Keratinocyte (primary cell): ENCODE measurements around the gene STK26. TPM values are rescaled to one million over a fixed set of nuclear protein-coding genes. Genes with fewer than 3 reads are reported as not detected.

Experiments
- DNase-seq: peaks from one replicate; pipeline ENCODE4 v3.0.0-alpha.2; 2011; ENCODE audit warnings: low read depth, missing footprints, low spot score
- FAIRE-seq: peaks from 2 replicates; lab custom pipeline; 2011; peaks lifted over from hg19 to GRCh38; lab: Jason Lieb, UNC
- H2AFZ ChIP-seq: 2 replicates; pipeline ENCODE4 v1.6.0; 2012; ENCODE audit warnings: low read length, control low read depth, inconsistent platforms; ENCODE audit not compliant: control insufficient read depth
- H3K27ac ChIP-seq: 2 replicates; pipeline ENCODE4 v1.5.1; 2011; ENCODE audit warnings: low read length; ENCODE audit not compliant: control insufficient read depth, insufficient read depth
- H3K27me3 ChIP-seq: 3 replicates; pipeline ENCODE4 v1.6.0; 2011; ENCODE audit warnings: low read length; ENCODE audit not compliant: control insufficient read depth, insufficient read depth; ENCODE audit errors: extremely low read depth
- H3K36me3 ChIP-seq, 2 experiments: 2 replicates in 1 of 2; 3 replicates in 1 of 2; pipeline ENCODE4 v1.5.1; 2011; ENCODE audit warnings: low read length in 2 of 2, mild to moderate bottlenecking in 1 of 2; ENCODE audit not compliant: control insufficient read depth in 2 of 2, insufficient read depth in 2 of 2; ENCODE audit errors: extremely low read depth in 1 of 2
- H3K4me1 ChIP-seq: 3 replicates; pipeline ENCODE4 v1.5.1; 2011; ENCODE audit warnings: low read length; ENCODE audit not compliant: control insufficient read depth, insufficient read depth; ENCODE audit errors: extremely low read depth
- H3K4me2 ChIP-seq: 3 replicates; pipeline ENCODE4 v1.6.0; 2011; ENCODE audit warnings: low read depth, low read length; ENCODE audit not compliant: control insufficient read depth, insufficient read depth; ENCODE audit errors: extremely low read depth
- H3K4me3 ChIP-seq, 3 experiments: fragments of 200-600 bp in 1 of 3; sonication (generic) in 1 of 3; 2 replicates in 2 of 3; 3 replicates in 1 of 3; pipeline ENCODE4 v1.5.1; 2011 to 2016; ENCODE audit warnings: low read length in 3 of 3, mild to moderate bottlenecking in 3 of 3, control low read depth in 2 of 3, inconsistent platforms in 1 of 3, low read depth in 1 of 3, mixed read lengths in 1 of 3, mixed run types in 1 of 3, moderate library complexity in 1 of 3; ENCODE audit not compliant: control insufficient read depth in 2 of 3, insufficient read depth in 2 of 3; ENCODE audit errors: extremely low read depth in 1 of 3
- H3K79me2 ChIP-seq: 2 replicates; pipeline ENCODE4 v1.6.0; 2012; ENCODE audit warnings: low read length; ENCODE audit not compliant: control insufficient read depth, insufficient read depth
- H3K9ac ChIP-seq: 3 replicates; pipeline ENCODE4 v1.6.0; 2011; ENCODE audit warnings: low read length; ENCODE audit not compliant: control insufficient read depth, insufficient read depth; ENCODE audit errors: extremely low read depth
- H3K9me1 ChIP-seq: 3 replicates; pipeline ENCODE4 v1.6.0; 2011; ENCODE audit warnings: low read length; ENCODE audit not compliant: control insufficient read depth, insufficient read depth; ENCODE audit errors: extremely low read depth
- H3K9me3 ChIP-seq: 2 replicates; pipeline ENCODE4 v1.5.1; 2012; ENCODE audit warnings: low read depth, low read length; ENCODE audit not compliant: control insufficient read depth
- H4K20me1 ChIP-seq: 3 replicates; pipeline ENCODE4 v1.6.0; 2011; ENCODE audit warnings: low read length; ENCODE audit not compliant: control insufficient read depth, insufficient read depth; ENCODE audit errors: extremely low read depth
- EZH2 ChIP-seq: IDR thresholded peaks from one replicate; pipeline ENCODE4 v1.6.1; 2012; ENCODE audit warnings: inconsistent platforms, mild to moderate bottlenecking, low read length, moderate library complexity
- dilution Hi-C: fragments of 300-500 bp; cut with MboI; formaldehyde crosslinking; loops from one replicate; pipeline ENCODE4 v1.7.0; 2020; ENCODE audit warnings: low sequenced_read_pairs; ENCODE audit not compliant: extremely low pct_ligation_motif_present
- polyA plus RNA-seq, 5 experiments: library from polyadenylated mRNA; depleted of rRNA in 3 of 5; stranded (reverse) in 3 of 5; stranded (forward) in 1 of 5; unstranded in 1 of 5; fragments of >200 nt; gene quantifications; 1 replicate in 1 of 5; 2 replicates in 3 of 5; 3 replicates in 1 of 5; pipeline versions ENCODE4 v1.2.1 to v1.2.3, GENCODE V29; 2011 to 2012; ENCODE audit warnings: missing spikeins in 2 of 5, low read depth in 1 of 5, low replicate concordance in 1 of 5
- TF ChIP-seq, protein P1 (sequence below), 3 experiments: IDR thresholded peaks in 1 of 3; conservative IDR thresholded peaks in 1 of 3; optimal IDR thresholded peaks in 1 of 3; 2 replicates in 2 of 3; 3 replicates in 1 of 3; pipeline versions ENCODE3 to v1.5.1; 2011; ENCODE audit warnings: low read length in 3 of 3, mild to moderate bottlenecking in 3 of 3, moderate library complexity in 2 of 3, control low read depth in 1 of 3, inconsistent platforms in 1 of 3; ENCODE audit not compliant: insufficient read depth in 2 of 3; ENCODE audit errors: extremely low read depth in 1 of 3

STK26 gene
- polyA plus RNA-seq, 1 donor (not counting 4 experiments of a cell fraction or from before 2014, with no cell fraction given), result 32.3 TPM

GRCh38 chrX:132031867-132032266, 8.8 kb downstream of the STK26 start:
- no peaks in the 10 kb centered on the region for H4K20me1 ChIP-seq
- H3K4me2 ChIP-seq, result no peak overlapping the region
- H3K9me3 ChIP-seq, result no peaks in the 10 kb centered on the region
- no peak overlapping the region for H2AFZ ChIP-seq
- no peaks in the 10 kb centered on the region for H3K27me3 ChIP-seq
- H3K79me2 ChIP-seq, result peaks cover 33% of the 10 kb centered on the region
- no peaks in the 10 kb centered on the region for H3K9me1 ChIP-seq
- no peaks in the 10 kb centered on the region for H3K36me3 ChIP-seq
- no peak overlapping the region for H3K27ac ChIP-seq
- TF ChIP-seq, protein P1, sequence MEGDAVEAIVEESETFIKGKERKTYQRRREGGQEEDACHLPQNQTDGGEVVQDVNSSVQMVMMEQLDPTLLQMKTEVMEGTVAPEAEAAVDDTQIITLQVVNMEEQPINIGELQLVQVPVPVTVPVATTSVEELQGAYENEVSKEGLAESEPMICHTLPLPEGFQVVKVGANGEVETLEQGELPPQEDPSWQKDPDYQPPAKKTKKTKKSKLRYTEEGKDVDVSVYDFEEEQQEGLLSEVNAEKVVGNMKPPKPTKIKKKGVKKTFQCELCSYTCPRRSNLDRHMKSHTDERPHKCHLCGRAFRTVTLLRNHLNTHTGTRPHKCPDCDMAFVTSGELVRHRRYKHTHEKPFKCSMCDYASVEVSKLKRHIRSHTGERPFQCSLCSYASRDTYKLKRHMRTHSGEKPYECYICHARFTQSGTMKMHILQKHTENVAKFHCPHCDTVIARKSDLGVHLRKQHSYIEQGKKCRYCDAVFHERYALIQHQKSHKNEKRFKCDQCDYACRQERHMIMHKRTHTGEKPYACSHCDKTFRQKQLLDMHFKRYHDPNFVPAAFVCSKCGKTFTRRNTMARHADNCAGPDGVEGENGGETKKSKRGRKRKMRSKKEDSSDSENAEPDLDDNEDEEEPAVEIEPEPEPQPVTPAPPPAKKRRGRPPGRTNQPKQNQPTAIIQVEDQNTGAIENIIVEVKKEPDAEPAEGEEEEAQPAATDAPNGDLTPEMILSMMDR (optimal IDR thresholded peaks at IDR 0.05 in 1 of 3, IDR thresholded peaks at IDR 0.05 in 1 of 3, conservative IDR thresholded peaks at IDR 0.05 in 1 of 3; ENCODE audit: extremely low read depth in 1 of 3, insufficient read depth in 2 of 3, low read length in 3 of 3), result no peak
- no peak for TF ChIP-seq EZH2
- H3K4me3 ChIP-seq, result no peak overlapping the region
- no peak for DNase-seq
- H3K9ac ChIP-seq, result no peak overlapping the region
- FAIRE-seq, result no peak
- dilution Hi-C loops, result no loop called here
- no peaks in the 10 kb centered on the region for H3K4me1 ChIP-seq

GRCh38 chrX:132033166-132033565, 10.1 kb downstream of the STK26 start:
- Histone ChIP-seq H3K4me3 (no peak overlapping the region), H3K79me2 (peaks cover 27% of the 10 kb centered on the region), H3K9ac (no peak overlapping the region), H3K36me3 (no peaks in the 10 kb centered on the region), H2AFZ (no peak overlapping the region), H3K27ac (no peak overlapping the region), H3K4me1 (no peaks in the 10 kb centered on the region), H3K9me1 (no peaks in the 10 kb centered on the region), H3K9me3 (no peaks in the 10 kb centered on the region), H3K27me3 (no peaks in the 10 kb centered on the region), H4K20me1 (no peaks in the 10 kb centered on the region), H3K4me2 (no peak overlapping the region)
- dilution Hi-C loops, result no loop called here
- TF ChIP-seq, protein P1 (optimal IDR thresholded peaks at IDR 0.05 in 1 of 3, IDR thresholded peaks at IDR 0.05 in 1 of 3, conservative IDR thresholded peaks at IDR 0.05 in 1 of 3; ENCODE audit: extremely low read depth in 1 of 3, insufficient read depth in 2 of 3, low read length in 3 of 3), result no peak
- TF ChIP-seq EZH2, result no peak
- DNase-seq (no peak), FAIRE-seq (no peak)
